GM19240 (cell line): ENCODE results near the gene ANKRD2.

Experiments used
- DNase-seq: peaks from one replicate; pipeline ENCODE4 v3.0.0; 2011; ENCODE audit warnings: low spot score; ENCODE audit not compliant: insufficient read length

ANKRD2 gene

GRCh38 chr10:97596101-97597082 is 23.8 kb downstream of the ANKRD2 start:
- no peak for DNase-seq

DNA sequence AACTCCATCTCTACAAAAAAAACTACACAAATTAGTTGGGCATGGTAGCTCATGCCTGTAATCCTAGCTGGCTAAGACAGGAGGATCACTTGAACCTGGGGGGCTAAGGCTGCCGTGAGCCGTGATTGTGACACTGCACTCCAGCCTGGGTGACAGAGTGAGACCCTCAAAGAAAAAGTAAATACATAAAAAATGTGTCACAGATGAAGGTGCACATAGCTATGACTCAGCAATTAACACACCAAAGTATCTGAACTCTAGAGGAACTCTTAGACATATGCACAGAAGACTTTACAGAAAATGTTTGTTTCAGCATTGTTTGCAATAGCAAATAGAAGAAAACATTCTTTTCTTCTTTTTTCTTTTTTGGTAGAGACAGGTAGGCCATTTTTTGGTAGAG is 25.2 kb downstream of the ANKRD2 start:
- no peak for DNase-seq

DNA sequence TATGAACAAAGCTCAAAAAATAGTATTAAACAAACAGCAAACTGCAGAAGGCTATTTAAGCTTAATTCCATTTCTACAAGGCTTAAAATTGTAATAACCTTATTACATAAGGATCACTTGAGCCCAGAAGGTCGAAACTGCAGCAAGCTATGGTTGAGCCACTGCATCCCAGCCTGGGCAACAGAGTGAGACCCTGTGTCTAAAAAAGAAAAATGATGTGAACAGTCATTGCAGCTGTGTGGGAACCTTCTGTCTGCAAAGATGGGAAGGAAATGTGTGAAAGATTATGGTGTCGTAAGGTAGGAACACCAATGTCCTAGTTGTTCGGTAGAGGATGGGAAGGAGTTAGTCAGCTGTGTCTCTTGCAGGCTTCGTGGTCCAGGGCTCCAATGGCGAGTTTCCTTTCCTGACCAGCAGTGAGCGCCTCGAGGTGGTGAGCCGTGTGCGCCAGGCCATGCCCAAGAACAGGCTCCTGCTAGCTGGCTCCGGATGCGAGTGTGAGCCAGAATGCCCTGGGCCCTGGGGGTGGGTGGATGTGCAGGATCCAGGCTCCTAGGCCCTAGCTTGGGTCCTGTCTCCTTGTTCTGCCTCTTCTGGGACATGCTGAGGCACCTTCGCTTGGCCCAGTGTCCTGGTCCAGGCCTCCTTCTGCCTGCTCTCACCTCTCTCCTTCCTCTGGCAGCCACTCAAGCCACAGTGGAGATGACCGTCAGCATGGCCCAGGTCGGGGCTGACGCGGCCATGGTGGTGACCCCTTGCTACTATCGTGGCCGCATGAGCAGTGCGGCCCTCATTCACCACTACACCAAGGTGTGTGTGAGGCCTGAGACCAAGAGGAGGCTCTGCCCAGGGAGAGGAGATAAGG is 26.1 kb downstream of the ANKRD2 start:
- DNase-seq = no peak

DNA sequence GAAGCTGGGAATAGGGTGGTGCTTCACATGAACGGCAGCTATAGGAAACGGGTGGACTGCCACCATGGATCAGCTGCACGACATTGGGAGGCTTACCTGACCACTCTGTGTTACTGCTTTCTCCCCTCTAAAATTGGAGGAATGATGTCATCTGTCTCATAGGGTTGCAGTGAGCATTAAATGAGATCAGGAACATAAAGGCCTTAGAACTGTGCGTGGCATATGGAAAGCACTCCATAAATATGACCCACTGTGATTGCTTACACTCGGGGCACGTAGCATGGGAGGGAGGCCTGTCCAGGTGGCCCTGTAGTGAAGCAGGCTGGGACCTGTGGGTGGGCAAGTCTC is 26.7 kb downstream of the ANKRD2 start:
- no peak for DNase-seq

DNA sequence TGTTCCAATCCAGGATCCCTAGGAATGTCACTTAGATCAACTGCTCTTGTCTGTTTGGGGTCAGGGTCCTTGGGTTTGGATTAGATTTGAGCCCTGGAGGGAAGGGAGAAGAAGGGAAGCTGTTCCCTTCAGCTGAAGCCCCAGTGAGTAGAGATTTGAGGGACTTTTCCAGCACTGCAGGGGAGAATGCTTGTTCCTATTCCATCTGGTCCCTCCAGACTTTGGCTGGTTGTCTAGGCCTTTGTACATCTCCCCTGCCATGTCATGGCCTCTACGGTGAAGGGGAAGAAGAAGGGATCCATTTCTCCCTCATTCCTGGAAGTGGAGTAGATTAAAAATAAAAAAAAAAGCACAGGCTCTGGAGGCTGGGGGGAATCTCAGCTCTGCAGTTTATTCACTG is 28.0 kb downstream of the ANKRD2 start:
- DNase-seq = no peak

DNA sequence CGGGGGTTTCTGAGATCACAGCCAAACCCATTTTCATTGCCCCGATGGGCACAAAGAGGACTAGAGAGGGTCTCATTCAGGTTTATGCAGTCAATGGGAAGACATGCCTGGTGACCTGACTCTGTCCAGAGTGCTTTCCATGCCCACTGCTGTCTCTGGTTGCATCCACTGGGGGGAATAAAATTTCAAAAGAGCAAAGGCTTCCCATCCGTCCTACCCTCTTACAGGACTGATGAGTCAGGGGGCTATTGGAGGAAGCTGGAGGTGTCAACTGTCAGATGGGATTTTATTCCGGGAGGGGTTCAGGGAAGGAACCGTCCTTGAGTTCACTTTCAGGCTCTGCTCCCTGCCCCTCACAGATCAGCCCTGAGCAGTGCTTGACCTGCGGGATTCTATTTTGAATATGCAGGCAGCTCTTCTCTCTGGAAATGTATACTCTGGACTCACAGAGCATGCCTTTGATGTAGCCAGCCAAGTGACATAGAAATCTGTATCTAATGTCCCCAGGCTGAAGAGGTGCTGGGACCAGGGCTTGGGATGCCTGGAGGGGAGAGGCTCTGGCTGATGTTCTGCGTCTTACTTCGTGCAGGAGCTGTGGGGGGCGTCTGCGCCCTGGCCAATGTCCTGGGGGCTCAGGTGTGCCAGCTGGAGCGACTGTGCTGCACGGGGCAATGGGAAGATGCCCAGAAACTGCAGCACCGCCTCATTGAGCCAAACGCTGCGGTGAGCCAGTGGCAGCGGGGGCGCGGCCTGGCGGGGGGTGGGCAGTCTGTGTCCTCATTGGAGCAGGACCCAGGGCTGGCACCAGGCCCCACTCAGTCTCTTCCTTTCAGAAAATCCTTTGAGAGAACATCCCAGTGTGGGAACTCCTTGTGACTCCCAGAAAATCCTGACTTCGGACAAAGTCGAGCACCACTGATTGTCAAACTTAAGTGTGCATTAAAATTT is 29.0 kb downstream of the ANKRD2 start:
- no peak for DNase-seq

DNA sequence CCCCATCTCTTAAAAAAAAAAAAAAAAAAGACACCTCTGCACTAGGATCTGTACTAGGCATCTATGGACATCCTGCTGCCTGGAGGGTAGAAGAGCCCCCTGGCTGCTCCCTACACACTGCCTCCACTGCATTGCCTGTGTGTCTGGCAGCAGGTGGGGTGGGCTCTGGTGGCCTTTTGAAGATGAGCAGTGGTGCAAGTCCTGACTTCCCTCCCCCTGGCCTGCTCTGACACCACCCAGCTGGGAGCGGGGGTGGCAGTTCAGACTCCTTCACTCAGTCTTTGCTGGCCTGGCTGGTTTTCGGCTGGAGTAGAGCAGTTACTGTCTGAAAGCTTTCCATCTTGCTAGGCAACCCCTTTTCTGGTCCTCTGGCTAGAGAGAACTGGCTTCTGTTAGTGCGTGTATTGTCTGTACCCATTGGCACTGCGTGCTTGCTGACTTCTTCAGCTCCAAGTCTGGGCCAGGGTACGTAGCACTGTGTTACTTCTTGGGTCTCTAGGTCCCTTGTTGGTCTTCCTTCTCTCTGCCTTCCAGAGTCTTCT is 34.6 kb downstream of the ANKRD2 start:
- DNase-seq = no peak

DNA sequence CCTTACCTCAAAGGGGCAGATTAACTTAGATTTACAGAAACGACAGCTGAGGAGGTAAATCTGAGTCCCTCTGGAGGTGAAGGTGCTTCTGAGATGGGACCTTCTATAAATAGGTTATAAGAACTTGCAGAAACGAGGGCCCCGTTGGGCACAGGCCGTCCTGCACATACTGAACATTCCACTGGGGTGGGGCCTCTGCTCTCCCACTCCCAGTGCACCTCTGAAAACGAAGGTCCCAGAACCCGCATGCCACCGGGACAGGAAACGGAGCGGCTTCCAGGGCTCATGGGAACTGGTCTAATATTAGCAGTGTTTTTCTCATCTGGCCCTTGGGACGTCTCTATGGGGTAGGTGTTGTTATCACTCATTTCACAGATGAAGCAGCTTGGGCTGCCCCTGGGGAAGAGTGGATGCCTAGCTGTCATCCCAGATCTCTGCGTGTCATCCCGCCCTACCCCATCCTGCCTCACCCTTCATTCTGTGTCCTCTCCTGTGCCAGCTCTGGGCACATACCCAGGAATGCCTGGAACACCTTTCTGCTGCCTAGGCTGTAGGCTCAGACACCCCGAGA is 36.5 kb downstream of the ANKRD2 start:
- DNase-seq = no peak

GRCh38 chr10:97611473-97611872 is 38.9 kb downstream of the ANKRD2 start:
- no peak for DNase-seq

DNA sequence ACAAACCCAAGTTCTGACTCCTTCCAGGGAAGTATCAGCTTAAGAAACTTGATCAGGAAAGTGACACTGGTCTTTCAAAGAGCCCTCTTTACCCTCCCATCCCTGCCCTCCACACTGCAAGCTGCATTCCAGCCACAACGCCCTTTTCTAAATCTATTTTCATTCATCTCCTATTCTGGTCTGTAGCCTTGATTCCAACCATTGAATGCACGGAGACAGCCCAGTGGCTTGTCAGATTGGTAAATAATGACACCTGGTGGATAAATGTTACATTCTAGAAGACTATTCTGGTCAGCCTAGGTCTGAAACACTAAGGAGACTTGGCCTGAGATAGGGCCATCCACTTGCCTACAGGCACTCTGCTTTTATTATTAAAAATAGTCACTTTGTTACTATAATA is 39.8 kb downstream of the ANKRD2 start:
- DNase-seq = no peak

GRCh38 chr10:97618285-97618684 is 45.7 kb downstream of the ANKRD2 start:
- no peak for DNase-seq

GRCh38 chr10:97618733-97619132 is 46.2 kb downstream of the ANKRD2 start:
- no peak for DNase-seq

- no peak for DNase-seq
These were observed 50.7 kb downstream of the ANKRD2 start for GRCh38 chr10:97623277-97623676.

DNA sequence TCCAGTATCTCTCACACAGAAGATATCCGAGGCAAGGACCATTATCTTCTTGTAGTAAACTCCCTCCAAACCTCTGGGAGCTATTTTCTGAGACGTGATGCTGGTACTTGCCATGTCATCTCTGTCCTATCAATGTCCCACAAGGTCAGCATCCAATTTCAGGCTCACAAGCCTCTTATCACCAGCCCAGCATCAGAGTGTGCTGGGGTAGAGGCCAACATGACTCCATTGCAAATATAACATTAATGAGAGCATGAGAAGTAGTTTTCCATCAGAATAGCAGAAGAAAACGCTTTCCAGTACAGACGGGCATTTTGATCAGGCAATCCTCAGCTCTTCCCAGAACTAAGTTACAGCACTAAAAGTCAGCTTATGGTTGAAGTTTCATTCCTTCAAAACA is 55.2 kb downstream of the ANKRD2 start:
- DNase-seq = no peak

GRCh38 chr10:97628228-97628627 is 55.6 kb downstream of the ANKRD2 start:
- DNase-seq = no peak

GRCh38 chr10:97629289-97629688 is 56.7 kb downstream of the ANKRD2 start:
- DNase-seq = no peak

GRCh38 chr10:97631098-97631497 is 58.5 kb downstream of the ANKRD2 start:
- no peak for DNase-seq

DNA sequence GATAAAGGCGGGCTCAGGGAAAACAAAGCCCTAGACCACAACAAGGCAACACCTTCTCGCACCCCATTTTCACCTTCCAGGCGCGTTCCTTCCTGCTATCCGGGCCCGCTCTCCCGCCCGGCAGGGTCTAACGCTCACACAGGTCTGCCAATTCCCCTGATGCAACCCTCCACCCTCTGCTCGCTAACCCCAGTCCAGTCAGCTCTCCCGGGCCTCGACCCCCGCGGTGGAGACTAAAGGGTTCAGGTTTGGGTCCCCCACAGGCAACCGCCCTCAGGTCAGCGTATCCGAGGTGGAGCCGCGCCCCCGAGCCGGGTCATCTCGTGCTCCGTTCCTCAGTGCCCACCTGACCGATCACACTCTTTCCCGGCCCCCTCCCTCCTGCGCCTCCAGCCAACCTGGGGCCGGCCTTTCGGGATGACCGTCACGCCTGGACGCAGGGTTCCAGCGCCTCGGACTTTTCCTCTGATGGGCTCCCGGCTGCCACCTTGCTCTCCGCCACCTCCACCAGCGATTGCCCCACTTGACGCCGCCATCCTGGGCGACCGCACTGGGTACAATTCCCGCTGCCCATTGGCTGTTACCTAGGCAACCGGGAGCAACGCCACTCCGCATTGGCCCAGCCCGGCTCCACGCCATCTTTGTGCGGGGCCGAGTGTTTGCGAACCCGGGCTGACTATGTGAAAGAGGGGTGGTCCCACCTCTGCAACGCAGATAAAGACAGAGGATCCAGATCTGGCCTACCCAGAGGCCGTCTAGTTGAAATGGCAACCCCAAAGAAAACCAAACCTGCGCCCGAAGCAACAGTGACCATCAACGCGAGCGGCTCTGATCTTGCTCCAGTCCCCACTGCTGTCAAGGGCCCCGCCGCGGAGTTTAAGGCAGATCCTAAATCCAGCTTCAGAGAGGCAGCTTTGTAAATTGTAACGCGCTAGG is 60.6 kb downstream of the ANKRD2 start, which contains the start of gene MORN4:
MORN4 (minus strand) TSS at position 552 of the 936 bp plus-strand sequence. CDS start 13,847 bp downstream, outside the sequence.
- DNase-seq = peak; percentile 77
